ENCODE data around the gene FBXO3. TPM values are rescaled to one million over a fixed set of nuclear protein-coding genes. Genes with fewer than 3 reads are reported as not detected.

Gene FBXO3
- total and polyA plus RNA-seq, 2 of the 13 experiments (the other 11 are each of a cell fraction or from before 2014, with no cell fraction given), result 20.4 to 27.6 TPM

DNA sequence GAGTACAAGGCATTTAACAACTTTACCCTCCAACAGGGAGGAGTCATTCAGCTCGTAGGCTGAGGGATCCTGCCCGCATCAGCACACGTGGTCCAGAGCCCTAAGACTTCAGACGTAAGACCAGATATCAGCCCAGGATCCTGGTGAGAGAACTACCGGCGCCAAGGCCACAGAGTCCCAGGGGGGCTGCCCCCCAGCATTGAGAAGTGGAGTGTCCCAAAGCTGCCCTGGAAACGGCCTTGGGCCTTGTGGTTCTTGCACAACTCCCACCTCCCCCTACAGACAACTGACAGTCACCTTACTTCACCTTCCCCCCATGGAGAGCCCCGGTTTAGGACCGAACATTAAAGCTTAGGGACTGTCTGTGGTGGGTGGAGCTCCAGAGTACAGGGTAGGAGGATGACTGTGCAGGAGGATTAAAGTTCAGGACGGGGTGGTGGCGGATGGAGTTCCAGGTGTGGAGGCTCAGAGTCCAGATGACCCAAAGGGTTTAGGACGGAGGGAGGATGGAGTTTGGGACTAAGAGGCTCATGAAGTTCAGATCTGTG, 74.7 kb downstream of the FBXO3 start (continued):
- no peak for TF ChIP-seq KLF13 (CRISPR knock-in tag; IDR thresholded peaks at IDR 0.05)
- no peak for TF ChIP-seq ARNT2 (CRISPR knock-in tag; IDR thresholded peaks at IDR 0.05; ENCODE audit: low read depth)
- no peak for TF ChIP-seq ATM (IDR thresholded peaks at IDR 0.05; ENCODE audit: borderline replicate concordance)
- TF ChIP-seq RXRB (CRISPR knock-in tag; IDR thresholded peaks at IDR 0.05; ENCODE audit: borderline replicate concordance), result peak; percentile 97
- TF ChIP-seq ZNF101 (CRISPR knock-in tag; IDR thresholded peaks at IDR 0.05; ENCODE audit: borderline replicate concordance, low read depth), result no peak
- no peak for TF ChIP-seq PAF1 (CRISPR knock-in tag; IDR thresholded peaks at IDR 0.05)
- TF ChIP-seq, protein P1, sequence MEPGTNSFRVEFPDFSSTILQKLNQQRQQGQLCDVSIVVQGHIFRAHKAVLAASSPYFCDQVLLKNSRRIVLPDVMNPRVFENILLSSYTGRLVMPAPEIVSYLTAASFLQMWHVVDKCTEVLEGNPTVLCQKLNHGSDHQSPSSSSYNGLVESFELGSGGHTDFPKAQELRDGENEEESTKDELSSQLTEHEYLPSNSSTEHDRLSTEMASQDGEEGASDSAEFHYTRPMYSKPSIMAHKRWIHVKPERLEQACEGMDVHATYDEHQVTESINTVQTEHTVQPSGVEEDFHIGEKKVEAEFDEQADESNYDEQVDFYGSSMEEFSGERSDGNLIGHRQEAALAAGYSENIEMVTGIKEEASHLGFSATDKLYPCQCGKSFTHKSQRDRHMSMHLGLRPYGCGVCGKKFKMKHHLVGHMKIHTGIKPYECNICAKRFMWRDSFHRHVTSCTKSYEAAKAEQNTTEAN (CRISPR knock-in tag; conservative IDR thresholded peaks at IDR 0.05), result 0 out of 2 replicates have a peak, but pooled peaks have one; percentile 38
- peak; percentile 76; the same call in 1 of the 2 replicates for TF ChIP-seq DMAP1 (CRISPR knock-in tag; IDR thresholded peaks at IDR 0.05)
- 0 out of 2 replicates have a peak, but pooled peaks have one; percentile 64 for TF ChIP-seq SMAD3 (CRISPR knock-in tag; IDR thresholded peaks at IDR 0.05)
- TF ChIP-seq, protein P2, sequence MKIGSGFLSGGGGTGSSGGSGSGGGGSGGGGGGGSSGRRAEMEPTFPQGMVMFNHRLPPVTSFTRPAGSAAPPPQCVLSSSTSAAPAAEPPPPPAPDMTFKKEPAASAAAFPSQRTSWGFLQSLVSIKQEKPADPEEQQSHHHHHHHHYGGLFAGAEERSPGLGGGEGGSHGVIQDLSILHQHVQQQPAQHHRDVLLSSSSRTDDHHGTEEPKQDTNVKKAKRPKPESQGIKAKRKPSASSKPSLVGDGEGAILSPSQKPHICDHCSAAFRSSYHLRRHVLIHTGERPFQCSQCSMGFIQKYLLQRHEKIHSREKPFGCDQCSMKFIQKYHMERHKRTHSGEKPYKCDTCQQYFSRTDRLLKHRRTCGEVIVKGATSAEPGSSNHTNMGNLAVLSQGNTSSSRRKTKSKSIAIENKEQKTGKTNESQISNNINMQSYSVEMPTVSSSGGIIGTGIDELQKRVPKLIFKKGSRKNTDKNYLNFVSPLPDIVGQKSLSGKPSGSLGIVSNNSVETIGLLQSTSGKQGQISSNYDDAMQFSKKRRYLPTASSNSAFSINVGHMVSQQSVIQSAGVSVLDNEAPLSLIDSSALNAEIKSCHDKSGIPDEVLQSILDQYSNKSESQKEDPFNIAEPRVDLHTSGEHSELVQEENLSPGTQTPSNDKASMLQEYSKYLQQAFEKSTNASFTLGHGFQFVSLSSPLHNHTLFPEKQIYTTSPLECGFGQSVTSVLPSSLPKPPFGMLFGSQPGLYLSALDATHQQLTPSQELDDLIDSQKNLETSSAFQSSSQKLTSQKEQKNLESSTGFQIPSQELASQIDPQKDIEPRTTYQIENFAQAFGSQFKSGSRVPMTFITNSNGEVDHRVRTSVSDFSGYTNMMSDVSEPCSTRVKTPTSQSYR (CRISPR knock-in tag; IDR thresholded peaks at IDR 0.05; ENCODE audit: borderline replicate concordance), result peak; percentile 93
- 0 out of 2 replicates have a peak, but pooled peaks have one; percentile 14 for TF ChIP-seq TP53 (CRISPR knock-in tag; conservative IDR thresholded peaks at IDR 0.05)
- TF ChIP-seq FOXK2 (IDR thresholded peaks at IDR 0.05), result no peak
- TF ChIP-seq BCL6 (CRISPR knock-in tag; IDR thresholded peaks at IDR 0.05), result peak; percentile 66
- no peak for TF ChIP-seq KDM1A (CRISPR knock-in tag; IDR thresholded peaks at IDR 0.05)
- TF ChIP-seq, protein P3, sequence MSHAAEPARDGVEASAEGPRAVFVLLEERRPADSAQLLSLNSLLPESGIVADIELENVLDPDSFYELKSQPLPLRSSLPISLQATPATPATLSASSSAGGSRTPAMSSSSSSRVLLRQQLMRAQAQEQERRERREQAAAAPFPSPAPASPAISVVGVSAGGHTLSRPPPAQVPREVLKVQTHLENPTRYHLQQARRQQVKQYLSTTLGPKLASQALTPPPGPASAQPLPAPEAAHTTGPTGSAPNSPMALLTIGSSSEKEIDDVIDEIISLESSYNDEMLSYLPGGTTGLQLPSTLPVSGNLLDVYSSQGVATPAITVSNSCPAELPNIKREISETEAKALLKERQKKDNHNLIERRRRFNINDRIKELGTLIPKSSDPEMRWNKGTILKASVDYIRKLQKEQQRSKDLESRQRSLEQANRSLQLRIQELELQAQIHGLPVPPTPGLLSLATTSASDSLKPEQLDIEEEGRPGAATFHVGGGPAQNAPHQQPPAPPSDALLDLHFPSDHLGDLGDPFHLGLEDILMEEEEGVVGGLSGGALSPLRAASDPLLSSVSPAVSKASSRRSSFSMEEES (CRISPR knock-in tag; IDR thresholded peaks at IDR 0.05), result peak; percentile 35; the same call in 1 of the 2 replicates
- TF ChIP-seq ELF4 (CRISPR knock-in tag; IDR thresholded peaks at IDR 0.05; ENCODE audit: borderline replicate concordance), result no peak
- TF ChIP-seq TCF7L2 (IDR thresholded peaks at IDR 0.05; ENCODE audit: low read depth, low read length), result no peak
- peak; percentile 94 for TF ChIP-seq TOPORS (CRISPR knock-in tag; IDR thresholded peaks at IDR 0.05)
- no peak for TF ChIP-seq ZNF326 (CRISPR knock-in tag; IDR thresholded peaks at IDR 0.05; ENCODE audit: borderline replicate concordance)
- TF ChIP-seq, protein P4, sequence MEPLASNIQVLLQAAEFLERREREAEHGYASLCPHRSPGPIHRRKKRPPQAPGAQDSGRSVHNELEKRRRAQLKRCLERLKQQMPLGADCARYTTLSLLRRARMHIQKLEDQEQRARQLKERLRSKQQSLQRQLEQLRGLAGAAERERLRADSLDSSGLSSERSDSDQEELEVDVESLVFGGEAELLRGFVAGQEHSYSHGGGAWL (CRISPR knock-in tag; IDR thresholded peaks at IDR 0.05), result peak; percentile 25; the same call in 1 of the 2 replicates
- 0 out of 2 replicates have a peak, but pooled peaks have one; percentile 38 for TF ChIP-seq ATF7-NPFF (CRISPR knock-in tag; IDR thresholded peaks at IDR 0.05; ENCODE audit: low read depth)
- no peak for TF ChIP-seq TEAD2 (CRISPR knock-in tag; IDR thresholded peaks at IDR 0.05)
- TF ChIP-seq, protein P5, sequence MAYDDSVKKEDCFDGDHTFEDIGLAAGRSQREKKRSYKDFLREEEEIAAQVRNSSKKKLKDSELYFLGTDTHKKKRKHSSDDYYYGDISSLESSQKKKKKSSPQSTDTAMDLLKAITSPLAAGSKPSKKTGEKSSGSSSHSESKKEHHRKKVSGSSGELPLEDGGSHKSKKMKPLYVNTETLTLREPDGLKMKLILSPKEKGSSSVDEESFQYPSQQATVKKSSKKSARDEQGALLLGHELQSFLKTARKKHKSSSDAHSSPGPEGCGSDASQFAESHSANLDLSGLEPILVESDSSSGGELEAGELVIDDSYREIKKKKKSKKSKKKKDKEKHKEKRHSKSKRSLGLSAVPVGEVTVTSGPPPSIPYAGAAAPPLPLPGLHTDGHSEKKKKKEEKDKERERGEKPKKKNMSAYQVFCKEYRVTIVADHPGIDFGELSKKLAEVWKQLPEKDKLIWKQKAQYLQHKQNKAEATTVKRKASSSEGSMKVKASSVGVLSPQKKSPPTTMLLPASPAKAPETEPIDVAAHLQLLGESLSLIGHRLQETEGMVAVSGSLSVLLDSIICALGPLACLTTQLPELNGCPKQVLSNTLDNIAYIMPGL (CRISPR knock-in tag; IDR thresholded peaks at IDR 0.05; ENCODE audit: borderline replicate concordance in 1 of 2, low read depth in 1 of 2), result no peak

Data from HepG2 (cell line).